ENCODE results near the gene GALC.
A peak's percentile ranks its signal among the peaks of the same experiment; 100 is the strongest.

GALC gene

GRCh38 chr14:87888136-87888999 lies 104.6 kb downstream of the GALC start:
- peak; percentile 64 for DNase-seq (ENCODE audit: low read depth, low spot score)

DNA sequence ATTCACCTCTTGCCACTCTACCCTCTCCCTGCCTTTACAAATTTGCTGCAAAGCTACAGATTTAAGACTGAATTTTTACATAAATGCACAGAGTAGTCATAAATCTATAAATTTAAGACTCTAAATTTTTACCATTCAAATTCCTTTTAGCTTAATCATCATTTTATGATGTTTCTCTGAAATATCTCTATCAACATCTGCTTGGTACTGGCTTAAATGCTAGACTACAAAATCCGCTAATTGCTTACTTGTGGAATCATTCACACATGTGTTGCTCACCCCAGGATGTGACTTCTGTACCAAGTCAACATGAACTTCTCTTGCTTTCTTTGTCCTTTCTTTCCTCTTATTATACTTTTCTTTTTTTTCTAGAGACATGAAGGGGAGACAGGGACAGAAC lies 109.2 kb downstream of the GALC start:
- DNase-seq (ENCODE audit: low read depth, low spot score), result no peak

All from ELF-1 (cell line).